ENCODE results near the gene RBPJL.

The RBPJL gene

DNA sequence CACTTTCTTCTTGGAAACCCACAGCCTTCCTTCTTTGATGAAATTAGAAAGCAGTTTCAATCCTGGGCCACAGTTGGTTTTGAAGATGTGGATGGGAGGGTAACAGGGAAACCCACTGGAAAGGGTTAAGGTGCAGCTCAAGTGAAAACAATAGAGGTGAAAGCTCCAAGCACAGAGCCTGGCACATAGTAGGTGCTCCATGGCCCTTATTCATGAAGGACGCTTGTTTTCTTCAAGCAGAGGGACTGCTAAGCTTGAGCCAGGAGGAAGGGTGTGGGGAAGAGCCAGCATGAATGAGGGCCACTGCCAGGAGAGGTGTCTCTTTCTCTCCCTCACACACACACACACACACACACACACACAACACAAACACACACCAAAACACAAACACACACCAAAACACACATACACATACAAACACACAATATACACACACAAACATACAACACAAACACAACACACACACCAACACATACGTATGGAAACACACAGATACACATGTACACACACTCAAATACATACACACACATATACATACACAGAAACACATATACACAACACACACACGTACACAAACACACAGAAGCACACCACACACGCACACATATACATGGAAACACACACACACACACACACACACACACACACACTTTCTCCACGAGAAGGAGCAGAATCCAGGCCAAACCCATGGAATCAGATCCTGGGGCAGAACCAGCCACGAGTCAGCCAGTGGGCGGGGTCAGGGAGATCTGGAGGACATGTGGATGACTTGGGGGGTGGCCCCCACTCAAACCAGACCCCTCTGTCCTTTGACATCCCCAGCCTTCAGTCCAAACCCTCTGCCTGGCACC is 23.7 kb upstream of the RBPJL start:
- no peak overlapping the region for H3K4me3 ChIP-seq (ENCODE audit: low read depth, low read length)
- TF ChIP-seq, protein P1, sequence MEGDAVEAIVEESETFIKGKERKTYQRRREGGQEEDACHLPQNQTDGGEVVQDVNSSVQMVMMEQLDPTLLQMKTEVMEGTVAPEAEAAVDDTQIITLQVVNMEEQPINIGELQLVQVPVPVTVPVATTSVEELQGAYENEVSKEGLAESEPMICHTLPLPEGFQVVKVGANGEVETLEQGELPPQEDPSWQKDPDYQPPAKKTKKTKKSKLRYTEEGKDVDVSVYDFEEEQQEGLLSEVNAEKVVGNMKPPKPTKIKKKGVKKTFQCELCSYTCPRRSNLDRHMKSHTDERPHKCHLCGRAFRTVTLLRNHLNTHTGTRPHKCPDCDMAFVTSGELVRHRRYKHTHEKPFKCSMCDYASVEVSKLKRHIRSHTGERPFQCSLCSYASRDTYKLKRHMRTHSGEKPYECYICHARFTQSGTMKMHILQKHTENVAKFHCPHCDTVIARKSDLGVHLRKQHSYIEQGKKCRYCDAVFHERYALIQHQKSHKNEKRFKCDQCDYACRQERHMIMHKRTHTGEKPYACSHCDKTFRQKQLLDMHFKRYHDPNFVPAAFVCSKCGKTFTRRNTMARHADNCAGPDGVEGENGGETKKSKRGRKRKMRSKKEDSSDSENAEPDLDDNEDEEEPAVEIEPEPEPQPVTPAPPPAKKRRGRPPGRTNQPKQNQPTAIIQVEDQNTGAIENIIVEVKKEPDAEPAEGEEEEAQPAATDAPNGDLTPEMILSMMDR (IDR thresholded peaks at IDR 0.05; ENCODE audit: control insufficient read depth, extremely low read depth, insufficient read depth), result no peak
- no peak for DNase-seq (ENCODE audit: low read depth)

DNA sequence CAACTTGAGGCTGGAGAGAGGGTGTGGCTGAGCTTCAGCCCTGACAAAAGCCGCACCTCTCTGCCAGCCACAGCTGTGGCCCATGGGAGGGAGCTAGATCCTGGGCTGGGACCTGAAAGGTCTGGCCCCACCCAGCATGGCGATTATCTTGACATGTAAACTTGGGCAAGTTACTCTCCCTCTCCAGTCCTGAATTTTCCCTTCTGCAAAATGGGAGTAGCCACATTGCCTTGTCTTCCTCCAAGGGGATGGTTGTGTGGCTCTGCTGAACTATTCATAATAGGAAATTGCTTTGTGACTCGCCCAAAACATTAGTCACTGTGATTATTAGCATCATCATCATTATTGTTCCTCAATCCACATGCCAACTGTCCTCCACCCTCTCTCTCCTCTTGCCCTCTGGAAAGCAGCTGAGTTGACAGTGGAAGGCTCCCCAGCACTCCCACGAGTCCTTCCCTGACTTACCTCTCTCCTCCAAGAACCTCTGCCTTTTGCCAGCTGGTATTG is 23.0 kb upstream of the RBPJL start:
- H3K4me3 ChIP-seq (ENCODE audit: low read depth, low read length), result no peak overlapping the region
- DNase-seq (ENCODE audit: low read depth), result no peak
- TF ChIP-seq, protein P1 (IDR thresholded peaks at IDR 0.05; ENCODE audit: control insufficient read depth, extremely low read depth, insufficient read depth), result no peak

DNA sequence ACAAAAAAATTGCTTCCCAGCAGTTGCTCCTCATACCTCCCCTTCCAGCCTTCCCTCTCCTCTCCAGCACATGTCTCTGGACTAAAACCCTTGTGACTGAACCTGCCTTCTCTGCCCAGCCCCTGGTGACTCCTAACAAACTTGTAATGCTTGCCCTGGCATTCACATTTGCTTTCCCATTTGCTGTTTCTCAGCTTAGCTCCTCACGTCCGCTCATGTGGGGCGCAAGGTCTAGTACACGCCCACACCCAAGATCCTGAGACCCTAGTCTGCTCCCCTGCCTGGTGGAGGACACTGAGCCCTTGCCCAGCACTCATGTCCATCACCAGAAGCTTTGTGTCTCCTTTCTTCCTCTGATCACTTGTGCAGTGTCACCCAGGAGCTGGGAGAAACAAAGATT is 18.3 kb upstream of the RBPJL start:
- DNase-seq (ENCODE audit: low read depth), result no peak
- TF ChIP-seq, protein P1 (IDR thresholded peaks at IDR 0.05; ENCODE audit: control insufficient read depth, extremely low read depth, insufficient read depth), result no peak
- H3K4me3 ChIP-seq (ENCODE audit: low read depth, low read length), result no peak overlapping the region

DNA sequence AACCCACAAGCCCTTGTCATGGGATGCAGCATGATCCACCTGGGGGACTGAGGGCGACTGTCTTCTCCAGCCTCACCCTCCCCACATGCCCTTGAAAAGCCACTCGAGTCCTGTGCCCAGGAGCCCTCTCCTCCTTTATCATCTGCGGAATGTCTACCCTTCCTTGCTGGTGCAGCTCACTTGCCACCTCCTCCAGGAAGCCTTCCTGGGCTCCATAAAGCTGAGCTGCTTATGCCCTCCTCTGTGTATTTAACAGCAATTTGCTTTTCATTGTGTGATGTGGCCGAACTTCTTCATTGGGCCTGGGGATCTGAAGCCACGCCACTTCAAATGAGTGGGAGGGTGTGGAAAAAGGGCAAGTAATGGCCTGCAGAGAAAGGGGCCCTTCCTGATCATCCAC is 17.8 kb upstream of the RBPJL start:
- no peak for DNase-seq (ENCODE audit: low read depth)
- TF ChIP-seq, protein P1 (IDR thresholded peaks at IDR 0.05; ENCODE audit: control insufficient read depth, extremely low read depth, insufficient read depth), result no peak
- no peak overlapping the region for H3K4me3 ChIP-seq (ENCODE audit: low read depth, low read length)

DNA sequence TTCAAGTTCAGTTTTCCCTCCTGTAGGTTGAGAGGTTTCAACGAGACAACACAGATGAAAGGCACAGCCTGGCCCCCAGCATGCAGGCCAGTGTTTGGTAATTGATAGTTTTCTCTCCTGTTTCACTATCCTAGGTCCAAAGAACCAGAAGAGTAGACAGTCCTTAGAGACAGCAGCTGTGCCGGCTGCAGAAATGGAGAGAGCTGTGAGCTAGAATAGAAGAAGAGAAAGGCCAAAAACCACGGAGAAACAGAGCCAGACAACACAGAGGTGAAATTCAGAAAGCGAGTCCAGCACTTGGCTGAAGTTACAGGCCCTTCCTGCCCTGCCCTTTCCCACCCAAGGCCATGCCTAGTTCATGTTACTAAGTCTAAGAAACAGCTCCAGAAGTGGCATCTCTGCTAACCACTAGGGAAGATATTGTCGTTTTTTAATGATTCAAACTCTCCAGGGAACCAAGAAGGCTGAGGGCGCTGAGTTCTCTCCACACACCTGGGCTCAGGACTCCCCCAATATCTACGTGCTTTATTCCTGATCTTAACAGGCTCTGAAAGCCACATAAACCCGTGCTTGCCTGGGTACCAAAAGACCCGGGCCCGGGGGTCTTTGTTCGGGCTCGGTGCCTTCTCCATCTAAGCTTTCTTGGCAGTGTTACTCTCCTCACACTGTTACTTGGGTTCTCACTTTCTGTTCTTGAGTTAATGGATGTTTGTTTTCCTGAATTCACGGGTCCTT is 16.5 kb upstream of the RBPJL start:
- no peak overlapping the region for H3K4me3 ChIP-seq (ENCODE audit: low read depth, low read length)
- TF ChIP-seq, protein P1 (IDR thresholded peaks at IDR 0.05; ENCODE audit: control insufficient read depth, extremely low read depth, insufficient read depth), result no peak
- DNase-seq (ENCODE audit: low read depth), result no peak

DNA sequence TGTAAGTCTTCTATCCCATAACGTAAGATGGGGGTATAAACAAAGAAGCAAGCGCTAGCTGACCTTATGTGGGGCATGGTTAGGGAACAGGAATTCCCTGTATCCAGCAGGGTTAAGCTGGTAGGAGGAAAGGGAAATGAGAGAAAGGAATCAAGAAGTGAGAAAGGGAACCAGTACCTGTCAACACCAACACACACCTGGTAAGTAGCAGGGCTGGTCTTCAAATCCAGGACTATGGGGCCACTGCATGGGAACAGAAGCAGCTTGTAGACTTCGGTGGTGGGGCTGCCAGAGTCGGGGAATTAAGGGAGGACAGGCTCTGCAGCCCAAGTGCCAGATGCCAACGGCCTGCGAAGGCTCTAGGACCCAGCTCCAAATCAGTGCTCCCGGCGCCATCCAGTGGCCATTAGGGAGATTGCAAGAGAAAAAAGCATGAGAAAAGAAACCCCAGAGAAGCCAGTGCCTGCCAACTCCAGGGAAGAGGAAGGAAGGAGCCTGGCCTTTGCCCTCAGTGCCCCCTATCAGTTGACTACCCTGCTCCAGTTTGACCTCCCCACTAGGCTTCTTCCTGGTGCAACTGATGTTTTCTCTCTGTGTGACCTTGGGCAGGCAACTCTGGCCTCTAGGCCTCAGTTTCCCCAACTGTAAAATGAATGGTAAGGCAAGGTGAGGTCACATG is 15.8 kb upstream of the RBPJL start:
- no peak overlapping the region for H3K4me3 ChIP-seq (ENCODE audit: low read depth, low read length)
- DNase-seq (ENCODE audit: low read depth), result peak; percentile 56
- TF ChIP-seq, protein P1 (IDR thresholded peaks at IDR 0.05; ENCODE audit: control insufficient read depth, extremely low read depth, insufficient read depth), result peak; percentile 84

Measured in LNCaP clone FGC (cell line).